ENCODE results near the gene TASP1.

Gene TASP1, protein sequence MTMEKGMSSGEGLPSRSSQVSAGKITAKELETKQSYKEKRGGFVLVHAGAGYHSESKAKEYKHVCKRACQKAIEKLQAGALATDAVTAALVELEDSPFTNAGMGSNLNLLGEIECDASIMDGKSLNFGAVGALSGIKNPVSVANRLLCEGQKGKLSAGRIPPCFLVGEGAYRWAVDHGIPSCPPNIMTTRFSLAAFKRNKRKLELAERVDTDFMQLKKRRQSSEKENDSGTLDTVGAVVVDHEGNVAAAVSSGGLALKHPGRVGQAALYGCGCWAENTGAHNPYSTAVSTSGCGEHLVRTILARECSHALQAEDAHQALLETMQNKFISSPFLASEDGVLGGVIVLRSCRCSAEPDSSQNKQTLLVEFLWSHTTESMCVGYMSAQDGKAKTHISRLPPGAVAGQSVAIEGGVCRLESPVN

DNA sequence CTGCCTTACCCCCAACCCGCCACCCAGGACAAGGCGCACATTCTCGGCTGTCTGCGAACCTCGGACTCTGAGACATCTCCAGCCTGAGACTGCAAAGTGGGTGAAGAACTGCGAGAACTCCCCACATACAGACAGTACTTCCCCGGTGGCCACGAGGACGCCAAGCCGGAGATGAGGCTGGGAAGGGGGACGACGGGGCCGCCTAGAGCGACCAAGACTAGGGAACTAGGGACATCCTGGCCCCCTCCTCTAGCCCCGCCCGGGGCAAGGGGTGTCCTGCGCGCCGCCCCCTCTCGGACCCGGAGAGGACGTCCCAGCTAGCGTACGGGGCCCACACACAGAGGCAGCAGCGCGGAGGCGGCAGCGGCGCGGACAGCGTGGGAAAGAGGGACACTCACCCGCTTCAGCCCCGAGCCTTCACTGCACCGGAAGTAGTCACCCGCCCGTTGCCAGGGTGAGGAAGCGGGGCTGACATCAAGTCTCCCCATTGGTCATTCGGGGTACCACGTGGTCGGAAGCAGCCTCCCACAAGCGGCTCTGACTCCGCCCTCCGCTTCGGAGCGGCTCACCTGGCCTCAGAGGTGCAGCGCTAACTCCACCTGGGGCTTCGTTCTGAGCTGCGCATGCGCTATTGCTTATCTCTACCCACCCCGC is at the start of gene TASP1:
Gene TASP1 (minus strand): TSS at position 437 of the 654 bp plus-strand sequence. CDS start 8,854 bp downstream, outside the sequence.
- Mint-ChIP-seq H3K27ac (peak within 1 kb of the TSS; percentile 85), H3K4me3 (peak within 1 kb of the TSS; percentile 94), H3K36me3 (no peaks in the 10 kb centered on the region), H3K27me3 (peaks cover under 1% of the 10 kb centered on the region), H3K9me3 (no peaks in the 10 kb centered on the region), H3K4me1 (peaks cover 28% of the 10 kb centered on the region)

DNA sequence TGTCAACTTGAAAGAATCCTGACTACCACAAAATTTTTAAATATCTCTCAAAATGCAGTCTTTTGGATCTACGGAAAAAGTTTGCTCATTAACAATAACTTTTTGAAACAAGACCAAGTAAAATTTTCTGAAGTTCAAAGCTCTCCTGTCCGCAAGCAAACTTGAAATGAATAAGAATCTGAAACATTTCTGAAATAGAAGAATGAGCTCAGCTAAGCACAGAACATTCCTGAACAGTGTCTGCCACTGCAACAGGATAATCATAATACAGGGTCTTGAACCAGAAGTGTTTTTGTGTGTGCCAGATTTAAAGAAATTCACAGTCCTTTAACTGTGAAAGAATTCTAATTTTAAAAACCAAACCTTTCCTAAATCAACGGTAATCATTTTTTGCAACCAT is 49.1 kb upstream of the TASP1 start:
- Mint-ChIP-seq H3K36me3 (no peaks in the 10 kb centered on the region), H3K4me3 (no peak overlapping the region)

DNA sequence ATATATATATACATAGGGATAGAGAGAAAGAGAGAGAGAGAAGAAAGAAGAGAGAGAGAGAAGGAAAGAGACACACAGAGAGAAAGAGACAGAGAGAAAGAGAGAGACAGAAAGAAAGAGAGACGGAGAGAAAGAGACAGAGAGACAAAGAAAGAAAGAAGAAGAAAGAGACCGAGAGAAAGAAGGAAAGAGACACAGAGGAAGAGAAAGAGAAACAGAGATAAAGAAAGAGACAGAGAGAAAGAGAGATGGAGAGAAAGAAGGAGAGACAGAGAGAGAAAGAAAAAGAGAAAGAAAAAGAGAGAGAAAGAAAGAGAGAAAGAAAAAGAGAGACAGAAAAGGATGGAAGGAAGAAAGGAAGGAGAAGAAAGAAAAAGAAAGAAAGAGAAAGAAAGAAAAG is 46.9 kb upstream of the TASP1 start:
- peaks cover 21% of the 10 kb centered on the region for H3K27me3 Mint-ChIP-seq
- H3K27ac Mint-ChIP-seq: no peak overlapping the region
- no peak overlapping the region for H3K4me3 Mint-ChIP-seq
- no peaks in the 10 kb centered on the region for H3K36me3 Mint-ChIP-seq
- H3K4me1 Mint-ChIP-seq: no peaks in the 10 kb centered on the region
- no peaks in the 10 kb centered on the region for H3K9me3 Mint-ChIP-seq

More for the DNA sequence above, 49.1 kb upstream of the TASP1 start:
- peaks cover 22% of the 10 kb centered on the region for H3K27me3 Mint-ChIP-seq
- no peaks in the 10 kb centered on the region for H3K4me1 Mint-ChIP-seq
- no peaks in the 10 kb centered on the region for H3K9me3 Mint-ChIP-seq
- no peak overlapping the region for H3K27ac Mint-ChIP-seq

DNA sequence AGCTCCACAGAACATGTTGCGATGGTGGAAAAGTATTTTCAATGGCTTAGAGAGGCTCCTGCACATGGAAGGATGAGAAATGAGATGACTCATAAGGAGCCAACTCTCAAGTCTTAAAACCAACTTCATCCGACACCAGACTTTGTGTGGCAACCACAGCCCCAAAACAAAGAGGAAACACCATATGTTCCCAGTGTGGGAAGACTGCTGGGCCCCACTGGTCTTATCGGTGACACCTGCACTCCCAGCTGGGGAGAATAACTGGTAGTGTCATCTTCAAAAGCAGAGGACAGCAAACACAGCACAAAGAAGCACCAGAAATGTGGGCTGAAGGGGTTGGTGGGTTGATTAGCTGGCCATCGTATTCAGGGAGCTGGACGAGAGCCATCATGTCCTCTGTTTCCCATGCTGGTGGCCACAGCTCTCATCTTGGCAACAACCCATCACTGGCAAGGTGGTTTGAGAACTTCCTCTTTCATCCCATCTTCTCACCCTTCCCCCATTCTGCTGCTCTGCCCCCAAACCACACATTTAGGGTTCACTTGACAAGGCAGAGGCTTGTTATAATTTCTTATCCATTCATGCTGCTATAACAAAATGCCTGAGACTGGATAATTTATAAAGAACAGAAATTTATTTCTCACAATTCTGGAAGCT is 46.0 kb upstream of the TASP1 start:
- Mint-ChIP-seq H3K4me3 (no peak overlapping the region), H3K9me3 (no peaks in the 10 kb centered on the region), H3K27ac (no peak overlapping the region), H3K27me3 (peaks cover 21% of the 10 kb centered on the region), H3K4me1 (no peaks in the 10 kb centered on the region), H3K36me3 (no peaks in the 10 kb centered on the region)

DNA sequence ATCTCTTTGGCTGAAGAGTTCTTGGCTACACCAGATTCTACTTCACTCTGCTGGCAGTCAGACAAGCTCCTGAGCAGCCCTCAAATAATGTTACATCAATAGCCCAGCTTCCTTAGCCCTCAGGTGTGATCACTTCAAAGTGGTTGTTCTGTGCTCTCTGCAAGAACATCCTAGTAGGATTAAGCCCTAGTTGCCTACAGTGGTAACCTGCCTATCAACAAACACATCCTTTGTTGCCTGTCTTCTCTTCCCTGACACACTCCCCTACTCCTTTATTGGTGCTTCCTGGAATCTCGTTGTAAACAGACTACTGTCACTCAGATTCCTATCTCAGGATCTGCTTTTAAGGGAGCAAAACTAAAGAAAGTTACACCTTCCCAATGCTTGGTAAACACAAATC is 45.1 kb upstream of the TASP1 start:
- Mint-ChIP-seq H3K9me3 (no peaks in the 10 kb centered on the region), H3K27me3 (peaks cover 21% of the 10 kb centered on the region), H3K27ac (no peak overlapping the region), H3K36me3 (no peaks in the 10 kb centered on the region), H3K4me3 (no peak overlapping the region), H3K4me1 (no peaks in the 10 kb centered on the region)

DNA sequence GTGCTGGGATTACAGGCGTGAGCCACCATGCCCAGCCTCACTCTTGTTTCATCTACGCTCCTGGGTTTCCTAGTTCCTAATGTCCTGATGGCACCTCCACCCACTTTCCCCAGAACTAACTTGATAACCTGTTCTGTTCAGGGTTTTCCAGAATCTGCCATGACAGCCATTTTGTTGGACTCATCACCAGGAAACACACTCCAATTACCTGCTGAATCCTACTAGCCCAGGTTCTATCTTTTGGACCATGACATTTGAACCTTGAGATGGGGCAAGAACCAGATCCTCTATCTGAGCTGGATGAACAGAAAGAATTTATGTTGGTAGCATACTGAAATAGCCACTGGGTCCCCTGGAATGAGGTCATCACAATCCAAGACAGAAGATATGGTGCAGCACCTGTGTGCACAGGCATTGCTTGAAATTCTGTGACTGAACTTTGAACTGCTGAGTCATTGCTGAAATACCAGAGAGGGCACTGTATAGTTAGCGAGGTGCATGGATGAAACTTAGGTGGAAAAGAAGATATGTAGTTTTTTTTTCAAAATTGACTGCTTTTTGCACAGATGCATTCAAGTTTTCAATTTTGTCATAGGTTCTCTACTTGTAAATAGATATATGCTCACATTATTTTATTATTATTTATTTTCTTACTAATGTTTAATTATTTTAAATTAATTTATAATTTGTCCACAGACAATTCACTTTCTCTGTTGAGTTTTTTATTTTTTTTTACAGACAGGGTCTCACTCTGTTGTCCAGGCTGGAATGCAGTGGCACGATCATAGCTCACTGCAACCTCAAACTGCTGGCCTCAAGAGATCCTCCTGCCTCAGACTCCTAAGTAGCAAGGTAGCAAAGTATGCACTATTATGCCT is 42.8 kb upstream of the TASP1 start:
- no peaks in the 10 kb centered on the region for H3K36me3 Mint-ChIP-seq
- no peak overlapping the region for H3K4me3 Mint-ChIP-seq
- no peak overlapping the region for H3K27ac Mint-ChIP-seq
- H3K9me3 Mint-ChIP-seq: no peaks in the 10 kb centered on the region
- H3K27me3 Mint-ChIP-seq: peaks cover 15% of the 10 kb centered on the region
- no peaks in the 10 kb centered on the region for H3K4me1 Mint-ChIP-seq

DNA sequence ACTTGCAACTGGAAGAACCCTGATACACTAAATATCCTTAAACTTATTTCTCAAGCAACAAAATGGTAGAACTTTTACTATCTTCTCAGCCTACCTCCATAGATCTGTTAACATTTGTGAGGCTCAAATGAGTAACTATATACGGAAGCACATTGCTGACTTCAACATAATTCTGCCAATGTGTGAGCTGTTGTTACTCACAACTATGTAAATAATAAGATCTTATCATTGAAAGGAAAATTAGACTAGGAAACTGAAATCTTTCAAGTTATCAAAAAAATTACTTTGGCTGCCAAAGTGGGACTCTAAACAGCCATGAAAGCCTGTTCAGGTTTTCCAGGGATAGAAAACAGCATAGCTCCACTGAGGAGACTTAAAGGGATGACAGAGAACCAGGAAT is 40.2 kb upstream of the TASP1 start:
- H3K27me3 Mint-ChIP-seq: peaks cover 4% of the 10 kb centered on the region
- no peaks in the 10 kb centered on the region for H3K9me3 Mint-ChIP-seq
- no peaks in the 10 kb centered on the region for H3K36me3 Mint-ChIP-seq
- H3K4me3 Mint-ChIP-seq: no peak overlapping the region
- no peaks in the 10 kb centered on the region for H3K4me1 Mint-ChIP-seq
- no peak overlapping the region for H3K27ac Mint-ChIP-seq

DNA sequence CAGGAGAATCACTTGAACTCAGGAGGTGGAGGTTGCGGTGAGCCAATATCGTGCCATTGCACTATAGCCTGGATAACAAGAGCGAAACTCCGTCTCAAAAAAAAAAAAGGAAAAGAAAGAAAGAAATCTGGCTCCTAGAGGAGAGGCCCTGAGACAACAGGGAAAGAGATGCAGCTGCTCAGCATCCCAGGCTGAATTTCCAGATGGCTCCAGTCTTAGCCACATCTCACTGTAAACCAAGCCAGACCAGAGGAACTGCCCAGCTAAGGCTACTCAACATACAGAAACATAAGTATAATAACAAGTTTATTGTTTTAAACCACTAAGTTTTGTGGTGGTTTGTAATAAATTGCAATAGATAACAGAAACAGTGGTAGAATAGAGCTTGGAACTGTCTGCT is 38.5 kb upstream of the TASP1 start:
- Mint-ChIP-seq H3K4me1 (no peaks in the 10 kb centered on the region), H3K4me3 (no peak overlapping the region), H3K9me3 (no peaks in the 10 kb centered on the region), H3K27me3 (peaks cover under 1% of the 10 kb centered on the region), H3K27ac (no peak overlapping the region), H3K36me3 (no peaks in the 10 kb centered on the region)

DNA sequence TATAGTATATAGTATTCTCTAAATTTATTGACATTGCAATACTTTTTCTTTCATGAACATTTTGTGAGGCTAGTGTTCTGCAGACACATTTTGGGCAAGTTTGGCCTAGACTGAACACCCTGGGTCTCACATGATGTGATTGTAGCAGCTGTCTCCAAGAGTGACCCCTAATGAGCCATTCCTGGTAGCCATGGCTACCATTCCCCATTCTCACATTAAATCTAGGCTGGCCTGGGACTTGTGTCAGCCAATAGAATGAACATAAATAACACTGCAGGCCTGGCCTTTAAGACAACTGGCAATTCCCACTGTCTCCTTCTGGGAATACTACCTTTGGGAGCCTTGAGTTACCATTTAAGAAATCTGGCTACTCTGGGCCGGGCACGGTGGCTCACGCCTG is 38.0 kb upstream of the TASP1 start:
- Mint-ChIP-seq H3K36me3 (no peaks in the 10 kb centered on the region), H3K27me3 (peaks cover 6% of the 10 kb centered on the region), H3K4me3 (no peak overlapping the region), H3K4me1 (no peaks in the 10 kb centered on the region), H3K27ac (no peak overlapping the region), H3K9me3 (no peaks in the 10 kb centered on the region)

DNA sequence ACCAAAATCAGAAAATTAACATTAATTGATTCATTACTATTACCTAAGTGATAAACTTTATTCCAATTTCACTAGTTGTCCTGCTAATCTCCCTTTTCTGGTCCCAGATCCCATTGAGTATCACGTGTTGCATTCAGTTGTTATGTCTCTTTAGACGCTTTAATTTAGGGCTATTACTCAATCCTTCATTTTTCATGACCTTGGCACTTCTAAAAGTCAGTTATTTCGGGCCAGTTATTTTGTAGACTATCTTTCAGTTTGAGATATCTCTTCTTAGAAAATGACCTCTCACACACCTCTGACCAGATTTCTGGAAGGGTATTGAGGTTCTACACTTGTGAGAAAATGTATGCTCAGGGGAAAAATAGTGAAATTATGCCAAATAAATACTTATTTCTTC is 34.0 kb upstream of the TASP1 start:
- Mint-ChIP-seq H3K36me3 (no peaks in the 10 kb centered on the region), H3K27ac (no peak overlapping the region), H3K4me1 (no peaks in the 10 kb centered on the region), H3K9me3 (no peaks in the 10 kb centered on the region), H3K27me3 (peaks cover 9% of the 10 kb centered on the region), H3K4me3 (no peak overlapping the region)

DNA sequence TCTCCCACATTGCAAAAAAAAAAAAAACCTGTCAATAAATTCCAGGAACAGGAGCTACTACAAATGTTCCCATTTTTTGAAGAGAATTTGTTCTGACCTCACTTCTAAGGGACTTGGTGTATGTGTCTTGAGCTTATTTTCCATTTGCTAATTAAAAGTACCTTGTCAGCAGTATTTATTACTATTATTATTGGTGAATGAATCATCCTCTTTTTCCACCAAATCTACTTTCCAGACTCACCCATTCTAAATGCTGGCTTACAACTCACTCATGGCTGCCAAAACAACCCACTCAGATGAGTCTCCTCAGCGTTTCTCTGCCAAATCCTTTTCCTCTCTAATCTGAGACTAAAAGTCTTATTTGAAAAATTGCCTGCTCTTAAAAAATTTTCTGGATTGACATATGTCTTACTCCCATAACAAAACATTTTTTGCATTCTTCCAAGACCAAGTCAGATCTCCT is 33.2 kb upstream of the TASP1 start:
- H3K27ac Mint-ChIP-seq: no peak overlapping the region
- H3K9me3 Mint-ChIP-seq: no peaks in the 10 kb centered on the region
- H3K27me3 Mint-ChIP-seq: peaks cover 9% of the 10 kb centered on the region
- no peak overlapping the region for H3K4me3 Mint-ChIP-seq
- no peaks in the 10 kb centered on the region for H3K36me3 Mint-ChIP-seq
- no peaks in the 10 kb centered on the region for H3K4me1 Mint-ChIP-seq

DNA sequence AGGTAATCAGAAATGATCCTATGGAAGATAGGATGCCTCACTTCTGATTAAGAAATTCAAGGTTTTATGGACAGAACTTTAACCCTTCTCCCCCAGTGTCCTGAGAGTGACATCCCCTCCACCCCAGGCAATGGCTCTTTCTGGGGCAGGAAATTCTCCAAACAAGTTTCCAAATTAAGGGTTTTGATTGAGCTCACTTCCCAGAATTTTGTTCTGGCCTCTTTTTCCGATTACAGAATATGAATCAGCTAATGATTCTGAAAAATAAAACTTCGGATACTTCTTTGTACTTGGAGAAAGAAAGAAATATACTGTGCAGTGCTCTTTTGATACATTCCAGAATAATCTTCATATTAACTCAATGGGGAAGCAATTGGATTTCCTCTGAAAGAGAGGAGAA is 32.8 kb upstream of the TASP1 start:
- H3K4me3 Mint-ChIP-seq: no peak overlapping the region
- peaks cover 9% of the 10 kb centered on the region for H3K27me3 Mint-ChIP-seq
- H3K4me1 Mint-ChIP-seq: no peaks in the 10 kb centered on the region
- H3K27ac Mint-ChIP-seq: no peak overlapping the region
- H3K9me3 Mint-ChIP-seq: no peaks in the 10 kb centered on the region
- H3K36me3 Mint-ChIP-seq: no peaks in the 10 kb centered on the region

DNA sequence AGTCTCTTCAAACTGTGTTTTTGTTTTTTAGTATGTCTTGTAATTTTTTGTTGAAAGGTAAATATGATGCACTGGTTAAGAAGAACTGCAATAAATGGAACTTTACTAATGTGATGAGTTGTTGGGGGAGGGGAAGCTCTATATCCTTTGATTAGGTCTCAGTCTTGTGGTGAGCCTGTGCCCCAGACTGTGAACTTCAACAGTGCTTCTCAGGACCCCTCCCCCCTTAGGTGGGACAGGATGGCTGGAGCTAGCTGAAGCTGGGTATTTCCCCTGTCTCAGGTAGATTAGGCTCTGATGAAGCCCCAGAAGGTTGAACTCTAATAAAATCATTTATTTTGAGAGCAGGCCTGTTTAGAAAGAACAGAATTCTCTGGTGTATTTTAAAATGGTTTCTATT is 31.4 kb upstream of the TASP1 start:
- no peak overlapping the region for H3K27ac Mint-ChIP-seq
- no peaks in the 10 kb centered on the region for H3K36me3 Mint-ChIP-seq
- peaks cover 9% of the 10 kb centered on the region for H3K27me3 Mint-ChIP-seq
- H3K4me1 Mint-ChIP-seq: no peaks in the 10 kb centered on the region
- H3K4me3 Mint-ChIP-seq: no peak overlapping the region
- no peaks in the 10 kb centered on the region for H3K9me3 Mint-ChIP-seq

DNA sequence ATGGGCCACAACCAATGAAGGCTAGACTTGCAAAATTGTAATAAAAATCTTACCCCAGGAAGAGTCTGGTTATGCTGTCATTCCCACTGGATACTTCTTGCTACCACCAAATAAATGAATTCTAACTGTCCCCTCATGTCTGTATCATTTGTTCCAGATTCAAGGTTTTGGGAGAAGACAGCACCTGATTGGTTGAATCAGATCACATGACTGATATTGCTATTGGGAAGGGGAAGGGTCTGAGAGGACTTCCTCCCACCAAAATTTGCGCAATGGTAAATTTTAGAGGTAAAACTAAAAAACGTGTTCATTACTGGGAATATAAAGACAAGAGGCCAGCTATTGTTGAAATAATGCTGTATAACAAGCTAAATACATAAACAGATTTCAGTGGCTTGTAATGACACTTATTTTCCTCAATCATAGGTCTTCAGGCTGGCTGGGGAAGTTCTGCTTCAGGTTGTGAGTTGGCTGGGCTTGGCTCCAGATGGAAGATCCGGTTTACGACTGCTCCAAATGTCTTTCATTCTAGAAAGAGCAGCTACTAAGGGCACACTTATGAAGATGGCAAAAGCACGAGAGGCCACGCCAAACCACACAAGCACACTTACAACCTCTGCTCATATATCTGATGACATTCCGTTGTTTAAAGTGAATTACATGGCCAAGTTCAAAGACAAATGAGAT is 27.1 kb upstream of the TASP1 start:
- Mint-ChIP-seq H3K27ac (no peak overlapping the region), H3K4me3 (no peak overlapping the region), H3K9me3 (no peaks in the 10 kb centered on the region), H3K4me1 (no peaks in the 10 kb centered on the region), H3K36me3 (no peaks in the 10 kb centered on the region), H3K27me3 (peaks cover 5% of the 10 kb centered on the region)

All from activated naive CD4-positive, alpha-beta T cell treated with anti-CD3 and anti-CD28 coated beads, Interleukin-2, amount 50 U/mL, for 24 hours (primary cell).